Ovary (tissue), 9 donors: ENCODE results near the gene TIMM13. TPM values are rescaled to one million over a fixed set of nuclear protein-coding genes. Genes with fewer than 3 reads are reported as not detected.
A peak's percentile ranks its signal among the peaks of the same experiment; 100 is the strongest.

Experiments used
- DNase-seq, 5 donors: peaks; one replicate each; pipeline ENCODE4 v3.0.0-alpha.2; 2019 to 2020
- H3K27ac ChIP-seq, 2 donors: fragments of 200-600 bp; one replicate each; pipeline versions ENCODE4 v1.5.1 to v1.8.0; 2019 to 2022
- H3K27me3 ChIP-seq: fragments of 200-600 bp; one replicate; pipeline ENCODE4 v1.8.0; 2022
- H3K36me3 ChIP-seq: fragments of 200-600 bp; sonication (generic); one replicate; pipeline ENCODE4 v1.5.1; 2019
- H3K4me1 ChIP-seq: one replicate; pipeline ENCODE4 v1.8.1; 2013; ENCODE audit warnings: mild to moderate bottlenecking, moderate library complexity; ENCODE audit not compliant: insufficient read depth
- H3K4me3 ChIP-seq: fragments of 200-600 bp; sonication (generic); one replicate; pipeline ENCODE4 v1.5.1; 2017
- H3K9me3 ChIP-seq, 2 donors: fragments of 200-600 bp in 1 of 2; sonication (generic) in 1 of 2; one replicate each; pipeline versions ENCODE4 v1.5.1 to v1.8.1; 2013 to 2019; ENCODE audit warnings: mild to moderate bottlenecking in 1 of 2, moderate library complexity in 1 of 2
- CTCF ChIP-seq, 3 donors: fragments of 450-650 bp in 2 of 3; fragments of 200-600 bp in 1 of 3; IDR thresholded peaks; one replicate each; pipeline versions ENCODE4 v1.5.1 to v1.8.0; 2016 to 2022; ENCODE audit warnings: antibody characterized with exemption in 3 of 3, mild to moderate bottlenecking in 1 of 3
- EP300 ChIP-seq: sonication (generic); formaldehyde crosslinking; IDR thresholded peaks from one replicate; pipeline ENCODE4 v1.6.1; 2017; ENCODE audit warnings: antibody characterized with exemption
- POLR2A ChIP-seq: fragments of 450-650 bp; IDR thresholded peaks from one replicate; pipeline ENCODE4 v1.6.1; 2017; ENCODE audit warnings: antibody characterized with exemption, mild to moderate bottlenecking, moderate library complexity
- WGBS, 3 donors: extraction: QIAGEN DNeasy Blood & Tissue Kit in 1 of 3; methylation state at CpG; one replicate each; pipeline versions ENCODE4 v1.1.5 to v1.1.7; 2013 to 2017; 5-methylcytosine and 5-hydroxymethylcytosine counted together
- intact Hi-C, 4 donors: fragments of 100-400 bp; cut with DNase I; formaldehyde crosslinking; loops; one replicate each; pipeline versions ENCODE4 v1.11.0 to v1.15.1; 2022 to 2023
- polyA plus RNA-seq, 2 donors: library from polyadenylated mRNA; stranded (reverse); fragments of 200-250 nt in 1 of 2; fragments of 350-450 nt in 1 of 2; fragmentation: Illumina TruSeq in 1 of 2; extraction: RNeasy Lipid Tissue Mini Kit (QIAGEN cat#74804) in 1 of 2; gene quantifications; one replicate each; pipeline ENCODE4 v1.2.3, GENCODE V29; 2013 to 2014
- total RNA-seq, 7 donors: library from RNA; depleted of rRNA in 2 of 7; stranded (reverse); fragments of >200 nt in 2 of 7; fragmentation: NEBNext Ultra II Directional in 3 of 7; extraction: Animal tissue kit (Norgen Biotek cat#: 25700) in 3 of 7; gene quantifications; one replicate each; pipeline versions ENCODE4 v1.1.0 to v1.2.4, GENCODE V29; 2016 to 2023
- donor health status: DM: no; HTN: no; CAD: no; lungs with moderate emphysema.
- donor health status: DM: no; HTN: no; CAD: no.
- donor health status: Bipolar disorder and iron deficiency.
- donor health status: DM: yes; HTN: yes; CAD: no.
- donor health status: DM: no; HTN: no; CAD: no.
- donor health status: DM: yes; HTN: yes; CAD: no.

The TIMM13 gene
- total and polyA plus RNA-seq, 9 donors: 2.7 to 72.3 (median 49.7) TPM

- peak in 1 of 5 donors; percentile 14 for DNase-seq
- Histone ChIP-seq H3K27me3 (no peaks in the 10 kb centered on the region), H3K9me3 (no peaks in the 10 kb centered on the region), H3K4me1 (no peaks in the 10 kb centered on the region), H3K4me3 (no peak overlapping the region), H3K36me3 (no peaks in the 10 kb centered on the region), H3K27ac (no peak overlapping the region)
- WGBS, 3 donors: 89 to 90% (median 89%) methylated on average over 34 of the region's 34 CpGs
- intact Hi-C loops: no loop called here
- no peak for TF ChIP-seq POLR2A
- TF ChIP-seq EP300: no peak
- no peak for TF ChIP-seq CTCF (IDR thresholded peaks at IDR 0.05)
Measured at GRCh38 chr19:2444251-2445002, 17.0 kb upstream of the TIMM13 start.

GRCh38 chr19:2443785-2444182, 16.4 kb upstream of the TIMM13 start:
- 88 to 89% (median 88%) methylated on average over 13 to 17 of the region's 17 CpGs for WGBS, 3 donors
- DNase-seq: no peak
- intact Hi-C loops: no loop called here
- H3K27me3 ChIP-seq: no peaks in the 10 kb centered on the region
- no peak overlapping the region for H3K27ac ChIP-seq
- no peak overlapping the region for H3K4me3 ChIP-seq
- no peaks in the 10 kb centered on the region for H3K9me3 ChIP-seq
- H3K4me1 ChIP-seq: no peaks in the 10 kb centered on the region
- H3K36me3 ChIP-seq: no peaks in the 10 kb centered on the region
- TF ChIP-seq EP300 (no peak), POLR2A (no peak), CTCF (IDR thresholded peaks at IDR 0.05) (no peak)

GRCh38 chr19:2443116-2443784, 15.9 kb upstream of the TIMM13 start:
- no peaks in the 10 kb centered on the region for H3K9me3 ChIP-seq
- H3K27me3 ChIP-seq: no peaks in the 10 kb centered on the region
- peak in 1 of 5 donors; percentile 18 for DNase-seq
- no peaks in the 10 kb centered on the region for H3K36me3 ChIP-seq
- WGBS, 3 donors: 89 to 92% (median 91%) methylated on average over 12 to 22 of the region's 22 CpGs
- intact Hi-C loops: no loop called here
- no peak overlapping the region for H3K4me3 ChIP-seq
- H3K4me1 ChIP-seq: no peaks in the 10 kb centered on the region
- TF ChIP-seq EP300 (no peak), CTCF (IDR thresholded peaks at IDR 0.05) (no peak), POLR2A (no peak)
- H3K27ac ChIP-seq: no peak overlapping the region

- Histone ChIP-seq H3K36me3 (no peaks in the 10 kb centered on the region), H3K27me3 (no peaks in the 10 kb centered on the region), H3K4me1 (no peaks in the 10 kb centered on the region), H3K27ac (no peak overlapping the region), H3K4me3 (no peak overlapping the region), H3K9me3 (no peaks in the 10 kb centered on the region)
- TF ChIP-seq EP300 (no peak), CTCF (IDR thresholded peaks at IDR 0.05) (no peak), POLR2A (no peak)
- WGBS, 3 donors: 92 to 97% (median 97%) methylated on average over 22 to 26 of the region's 26 CpGs
- DNase-seq: no peak
- intact Hi-C loops: no loop called here
Measured at GRCh38 chr19:2441096-2441752, 13.8 kb upstream of the TIMM13 start.
